Measurements from ENCODE around the gene MS4A10.

Gene MS4A10

DNA sequence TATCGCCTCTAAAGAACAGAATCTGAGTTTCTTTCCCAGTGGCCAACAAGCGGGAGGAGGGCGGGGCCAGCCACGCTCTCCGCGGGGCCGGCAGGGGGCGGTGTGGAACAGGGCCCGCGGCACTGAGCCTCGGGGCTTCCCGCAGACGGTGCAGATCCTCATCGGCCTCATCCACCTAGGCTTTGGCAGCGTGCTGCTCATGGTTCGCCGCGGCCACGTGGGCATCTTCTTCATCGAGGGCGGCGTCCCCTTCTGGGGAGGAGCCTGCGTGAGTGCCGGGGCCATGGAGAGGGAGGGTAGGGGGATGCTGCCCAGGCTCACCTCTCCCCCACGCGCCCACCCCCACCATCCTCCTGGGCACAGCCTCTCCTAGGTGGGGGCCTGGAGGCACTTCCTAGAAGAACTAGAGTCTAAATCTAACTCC is 17.7 kb upstream of the MS4A10 start:
- no peak for DNase-seq

DNA sequence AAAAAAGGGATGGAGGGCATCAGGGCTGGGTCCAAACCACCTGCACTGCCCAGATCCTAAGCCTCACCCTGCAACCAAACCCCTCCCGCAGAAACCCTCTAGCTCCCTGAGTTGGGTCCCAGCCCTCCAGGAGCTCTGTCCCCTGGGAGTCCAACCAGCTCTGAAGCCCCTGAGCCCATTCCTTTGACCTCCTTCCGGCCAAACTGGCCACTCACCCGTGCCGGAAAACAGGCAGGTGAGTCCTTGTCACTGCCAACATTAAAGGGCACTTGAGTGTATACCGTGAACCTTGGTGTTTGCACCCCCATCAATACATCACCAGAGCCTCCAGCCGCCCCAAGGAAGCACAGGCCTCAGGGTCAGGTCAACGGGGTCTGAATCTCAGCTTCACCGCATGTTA is 16.9 kb upstream of the MS4A10 start:
- DNase-seq = no peak

- DNase-seq = no peak
These were observed 15.9 kb upstream of the MS4A10 start for GRCh38 chr11:60769273-60769672.

DNA sequence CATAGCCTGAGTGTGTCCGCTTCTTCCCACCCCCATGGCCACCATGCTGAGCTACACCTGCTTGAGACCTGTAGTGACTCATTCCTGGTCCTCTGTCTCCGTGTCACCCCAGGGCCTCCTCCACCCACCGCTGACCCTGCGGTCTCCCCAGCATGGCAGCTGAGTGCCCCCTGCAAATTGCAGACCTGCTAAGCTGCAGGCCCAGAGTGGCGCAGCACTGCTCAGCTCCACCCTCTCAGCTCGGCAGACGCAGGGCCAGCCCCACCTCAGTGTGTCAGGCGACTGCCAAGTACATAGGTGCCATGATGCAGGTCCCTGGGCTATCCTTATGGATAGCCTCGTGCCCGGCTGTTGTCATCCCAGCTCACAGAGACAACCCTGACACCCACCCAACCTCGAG is 15.3 kb upstream of the MS4A10 start:
- no peak for DNase-seq

- DNase-seq = no peak
These were observed 14.0 kb upstream of the MS4A10 start for GRCh38 chr11:60771146-60771545.

GRCh38 chr11:60771879-60772525 is 13.1 kb upstream of the MS4A10 start:
- no peak for DNase-seq

- no peak for DNase-seq
These were observed 12.5 kb upstream of the MS4A10 start for GRCh38 chr11:60772666-60773065.

DNA sequence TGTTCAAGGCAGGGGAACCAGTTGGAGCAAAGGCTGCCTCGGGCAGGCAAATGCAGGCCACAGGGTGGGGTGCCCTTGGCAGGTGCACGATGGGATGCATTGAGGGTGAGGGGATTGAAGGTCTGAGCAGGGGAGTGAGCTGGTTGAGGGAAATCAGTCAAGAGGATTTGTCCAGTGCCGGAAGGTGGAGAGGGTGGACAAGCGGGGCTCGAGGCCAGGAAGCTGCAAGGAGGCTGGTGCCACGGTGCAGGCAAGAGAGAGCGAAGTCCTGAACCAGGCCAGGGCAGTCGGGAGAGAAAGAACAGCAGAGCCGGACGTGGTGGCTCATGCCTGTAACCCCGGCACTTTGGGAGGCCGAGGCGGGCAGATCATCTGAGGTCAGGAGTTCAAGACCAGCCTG is 10.4 kb upstream of the MS4A10 start:
- no peak for DNase-seq

DNA sequence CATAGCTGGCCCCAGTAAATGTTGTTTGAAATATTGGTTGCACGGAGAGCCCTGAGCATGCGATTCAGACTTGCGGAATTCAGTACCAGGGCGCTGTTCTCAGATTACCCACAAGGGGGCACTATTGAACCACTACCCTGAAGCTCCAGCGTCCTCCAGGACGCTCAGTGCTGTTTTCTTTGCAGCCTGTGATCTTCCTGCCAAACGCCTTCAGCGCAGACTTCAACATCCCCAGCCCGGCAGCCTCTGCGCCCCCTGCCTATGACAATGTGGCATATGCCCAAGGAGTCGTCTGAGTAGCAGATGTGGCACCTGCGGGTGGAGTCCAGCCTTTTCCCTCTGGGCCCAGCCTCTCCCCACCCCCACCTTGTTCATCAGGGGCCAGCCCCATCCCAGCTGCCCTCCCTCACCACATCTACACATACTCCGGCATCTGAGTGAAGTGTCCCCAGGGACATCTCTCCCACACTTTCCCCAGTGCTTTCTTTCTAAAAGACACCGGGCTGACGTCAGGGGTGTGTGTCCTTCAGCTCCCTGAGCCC is 9.6 kb upstream of the MS4A10 start:
- DNase-seq = peak; percentile 68

DNA sequence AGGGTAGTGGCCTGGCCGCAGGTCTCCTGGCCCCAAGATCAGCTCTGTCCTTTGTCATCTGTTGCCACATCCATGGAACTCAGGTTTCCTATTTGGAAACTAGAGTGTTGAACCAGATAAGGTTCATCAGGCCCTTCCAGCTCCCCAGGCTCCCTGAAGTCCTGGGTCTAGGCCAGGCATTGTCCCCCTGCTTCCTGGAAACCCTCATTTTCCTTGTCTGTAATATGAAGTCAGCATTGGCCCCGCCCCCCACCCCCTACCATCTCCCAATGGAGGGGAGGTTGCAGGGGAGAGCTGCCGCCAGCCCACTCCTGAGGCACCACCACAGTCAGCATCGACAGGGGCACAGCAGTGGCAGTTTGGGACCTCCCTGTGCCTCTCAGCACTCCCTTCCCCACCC is 9.0 kb upstream of the MS4A10 start:
- no peak for DNase-seq

GRCh38 chr11:60777106-60777505 is 8.0 kb upstream of the MS4A10 start:
- DNase-seq = no peak

- DNase-seq = no peak
These were observed 7.6 kb upstream of the MS4A10 start for GRCh38 chr11:60777572-60777971.

- no peak for DNase-seq
These were observed 5.1 kb upstream of the MS4A10 start for GRCh38 chr11:60780065-60780464.

DNA sequence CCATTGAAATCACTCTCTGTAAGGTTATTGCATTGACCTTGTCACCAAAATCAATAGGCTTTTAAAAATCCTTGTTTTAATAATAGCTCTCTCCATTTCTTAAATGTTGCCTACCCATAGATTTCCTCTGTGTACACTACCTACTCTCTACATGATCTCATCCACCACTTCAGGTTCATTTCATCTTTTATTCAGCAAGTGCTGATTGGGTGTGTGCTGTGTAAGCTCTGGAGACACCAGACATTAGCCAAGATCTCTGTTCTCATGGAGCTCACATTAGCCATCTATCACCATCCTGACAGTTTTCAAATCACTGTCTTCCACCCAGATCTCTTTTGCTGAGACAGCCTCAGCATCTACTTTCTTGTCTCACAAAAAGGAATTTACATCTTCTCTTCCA is 4.4 kb upstream of the MS4A10 start:
- no peak for DNase-seq

DNA sequence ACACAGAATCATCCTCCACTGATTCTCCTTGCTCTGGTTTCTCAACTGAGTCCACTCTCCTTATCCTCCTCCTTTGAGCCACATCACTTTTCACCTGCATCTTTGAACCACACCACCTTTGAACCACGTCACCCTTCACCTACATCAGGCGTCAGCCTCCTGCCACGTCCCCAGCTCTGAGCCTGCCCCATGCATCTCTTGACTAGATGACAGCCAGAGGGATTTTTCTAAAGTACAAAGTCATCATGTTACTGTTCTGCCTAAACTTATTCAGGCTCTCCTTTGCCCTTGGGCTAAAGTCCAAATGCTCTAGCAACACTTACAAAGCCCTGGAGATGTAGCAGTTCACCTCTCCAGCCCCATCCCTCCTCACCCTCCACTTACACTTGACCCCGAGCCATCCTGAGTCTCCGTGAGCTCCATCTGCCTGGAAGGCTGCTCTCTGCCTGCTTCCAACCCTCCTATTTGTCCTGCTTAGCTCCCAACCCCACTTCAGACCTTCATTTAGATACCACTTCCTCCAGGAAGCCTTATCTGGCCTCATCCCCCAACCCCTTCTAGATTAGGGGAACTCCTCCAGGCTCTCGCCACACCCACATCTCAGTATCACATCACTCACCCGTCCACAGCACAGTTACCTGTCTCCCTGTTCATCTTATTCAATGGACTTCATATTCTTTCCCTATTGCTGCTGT is 3.7 kb upstream of the MS4A10 start:
- no peak for DNase-seq

DNA sequence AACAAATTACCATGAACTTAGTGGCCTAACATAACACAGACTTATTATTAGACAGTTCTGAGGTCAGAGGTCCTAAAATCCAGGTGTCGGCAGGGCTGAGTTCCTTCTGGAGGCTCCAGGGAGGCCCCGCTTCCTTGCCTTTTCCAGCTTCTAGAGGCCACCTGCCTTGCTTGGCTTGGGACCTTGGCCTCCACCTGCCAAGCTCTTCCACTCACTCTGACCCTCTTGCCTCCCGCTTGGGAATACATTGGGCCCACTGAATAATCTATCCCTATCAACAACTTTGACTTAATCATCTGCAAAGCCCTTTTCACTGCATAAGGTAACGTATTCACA is 3.2 kb upstream of the MS4A10 start:
- no peak for DNase-seq

GRCh38 chr11:60782393-60783140 is 2.6 kb upstream of the MS4A10 start:
- DNase-seq = no peak

DNA sequence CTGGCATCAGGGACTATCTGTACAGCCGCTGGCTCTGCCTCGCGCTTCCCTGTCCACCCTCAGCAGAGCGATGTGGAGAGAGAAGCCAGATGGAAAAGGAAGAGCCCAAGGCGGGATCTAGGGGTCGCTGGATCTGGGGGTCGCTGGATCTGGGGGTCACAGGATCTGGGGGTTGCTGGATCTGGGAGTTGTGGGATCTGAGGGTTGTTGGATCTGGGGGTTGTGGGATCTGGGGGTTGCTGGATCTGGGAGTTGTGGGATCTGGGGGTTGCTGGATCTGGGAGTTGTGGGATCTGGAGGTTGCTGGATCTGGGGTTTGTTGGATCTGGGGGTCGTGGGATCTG is 2.0 kb upstream of the MS4A10 start:
- no peak for DNase-seq

DNA sequence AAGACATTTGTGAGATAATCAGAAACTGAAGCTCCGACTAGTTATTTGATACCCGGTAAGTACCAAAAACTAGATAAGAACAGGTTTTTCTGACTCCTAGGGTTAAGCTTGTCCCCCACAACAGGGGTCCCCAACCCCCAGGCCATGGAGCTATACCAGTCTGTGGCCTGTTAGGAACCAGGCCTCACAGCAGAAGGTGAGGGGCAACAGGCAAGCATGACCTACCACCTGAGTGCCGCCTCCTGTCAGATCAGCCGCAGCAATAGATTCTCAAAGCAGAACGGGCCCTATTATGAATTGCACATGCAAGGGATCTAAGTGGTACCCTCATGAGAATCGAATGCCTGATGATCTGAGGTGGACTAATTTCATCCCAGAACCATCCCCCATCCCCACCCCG is 1.2 kb upstream of the MS4A10 start:
- no peak for DNase-seq

DNA sequence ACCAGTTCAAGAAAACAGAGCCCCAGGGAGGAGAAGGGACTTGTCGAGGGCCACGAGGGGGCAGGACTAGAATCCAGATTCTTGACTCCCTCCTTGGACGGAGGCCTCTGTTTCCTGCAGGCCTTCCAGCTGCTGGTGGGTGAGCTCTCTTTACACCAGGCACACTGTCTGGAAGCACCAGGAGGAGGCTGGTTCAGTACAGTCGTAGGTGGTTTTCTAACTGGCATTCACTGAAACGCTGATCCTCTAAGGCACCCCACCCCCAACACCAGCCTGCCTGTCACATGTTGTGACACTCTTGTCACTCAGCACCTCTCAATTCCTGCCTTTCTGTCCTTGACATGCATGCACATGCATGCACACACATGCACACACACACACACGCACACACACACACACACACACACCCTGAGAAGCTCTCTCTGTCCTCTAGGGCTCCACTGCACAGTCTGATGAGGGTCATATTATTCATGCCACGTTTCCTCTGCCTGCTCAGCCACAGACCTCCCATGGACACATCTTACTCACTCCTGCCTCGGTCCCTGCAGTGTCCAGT is 751 bp downstream of the MS4A10 start:
- DNase-seq = no peak

- no peak for DNase-seq
These were observed 1.9 kb downstream of the MS4A10 start for GRCh38 chr11:60786811-60787567.

GRCh38 chr11:60788401-60789125 is 3.4 kb downstream of the MS4A10 start:
- no peak for DNase-seq
